ENCODE data around the gene ARF6. TPM values are rescaled to one million over a fixed set of nuclear protein-coding genes. Genes with fewer than 3 reads are reported as not detected.
A peak's percentile ranks its signal among the peaks of the same experiment; 100 is the strongest.
"Not testable (repeated sequence)": the region's sequence is repeated elsewhere in the genome, so short reads cannot be mapped to it uniquely, and the experiment has no call there.

The ARF6 gene
- total and polyA plus RNA-seq, 2 experiments from 2014 or later: 22.5 to 27.8 TPM

- H3K4me3 ChIP-seq: no peak overlapping the region
- TF ChIP-seq, protein P1, sequence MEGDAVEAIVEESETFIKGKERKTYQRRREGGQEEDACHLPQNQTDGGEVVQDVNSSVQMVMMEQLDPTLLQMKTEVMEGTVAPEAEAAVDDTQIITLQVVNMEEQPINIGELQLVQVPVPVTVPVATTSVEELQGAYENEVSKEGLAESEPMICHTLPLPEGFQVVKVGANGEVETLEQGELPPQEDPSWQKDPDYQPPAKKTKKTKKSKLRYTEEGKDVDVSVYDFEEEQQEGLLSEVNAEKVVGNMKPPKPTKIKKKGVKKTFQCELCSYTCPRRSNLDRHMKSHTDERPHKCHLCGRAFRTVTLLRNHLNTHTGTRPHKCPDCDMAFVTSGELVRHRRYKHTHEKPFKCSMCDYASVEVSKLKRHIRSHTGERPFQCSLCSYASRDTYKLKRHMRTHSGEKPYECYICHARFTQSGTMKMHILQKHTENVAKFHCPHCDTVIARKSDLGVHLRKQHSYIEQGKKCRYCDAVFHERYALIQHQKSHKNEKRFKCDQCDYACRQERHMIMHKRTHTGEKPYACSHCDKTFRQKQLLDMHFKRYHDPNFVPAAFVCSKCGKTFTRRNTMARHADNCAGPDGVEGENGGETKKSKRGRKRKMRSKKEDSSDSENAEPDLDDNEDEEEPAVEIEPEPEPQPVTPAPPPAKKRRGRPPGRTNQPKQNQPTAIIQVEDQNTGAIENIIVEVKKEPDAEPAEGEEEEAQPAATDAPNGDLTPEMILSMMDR (IDR thresholded peaks at IDR 0.05; ENCODE audit: low read depth, low read length): no peak
Observed at GRCh38 chr14:49933704-49934103, 40.8 kb downstream of the ARF6 start.

DNA sequence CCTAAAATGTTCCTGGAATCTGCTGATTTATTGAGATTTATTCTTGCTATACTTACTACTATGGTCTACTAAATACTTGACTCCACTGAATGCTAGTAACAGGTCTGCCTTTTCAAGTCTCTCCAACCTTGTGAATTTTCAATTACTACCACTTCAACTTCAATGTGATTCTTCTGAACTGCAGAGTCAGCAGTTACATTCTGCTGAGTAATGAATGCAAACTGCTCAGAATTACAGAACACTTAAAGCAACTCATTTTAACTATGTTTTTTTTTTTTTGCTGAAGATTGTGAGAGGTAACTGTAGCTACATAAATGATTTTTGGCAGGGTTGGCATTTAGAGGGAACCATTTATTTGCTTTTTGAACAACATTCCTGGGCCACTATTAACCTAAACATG is 41.8 kb downstream of the ARF6 start:
- no peak overlapping the region for H3K27ac ChIP-seq
- no peaks in the 10 kb centered on the region for H3K27me3 ChIP-seq
- no peaks in the 10 kb centered on the region for H3K9me3 ChIP-seq (ENCODE audit: low read depth)
- TF ChIP-seq, protein P1 (IDR thresholded peaks at IDR 0.05; ENCODE audit: low read depth, low read length): no peak
- peak in 1 of 2 donors; percentile 38 for DNase-seq (ENCODE audit: low read depth in 1 of 2, low spot score in 1 of 2)
- H3K4me3 ChIP-seq: no peak overlapping the region
- H3K4me1 ChIP-seq (ENCODE audit: low read depth): no peaks in the 10 kb centered on the region
- no peaks in the 10 kb centered on the region for H3K36me3 ChIP-seq

More at GRCh38 chr14:49933704-49934103, 40.8 kb downstream of the ARF6 start:
- no peaks in the 10 kb centered on the region for H3K36me3 ChIP-seq
- no peaks in the 10 kb centered on the region for H3K9me3 ChIP-seq (ENCODE audit: low read depth)
- H3K4me1 ChIP-seq (ENCODE audit: low read depth): no peaks in the 10 kb centered on the region
- DNase-seq (ENCODE audit: low read depth in 1 of 2, low spot score in 1 of 2): no peak
- H3K27me3 ChIP-seq: no peaks in the 10 kb centered on the region
- no peak overlapping the region for H3K27ac ChIP-seq

DNA sequence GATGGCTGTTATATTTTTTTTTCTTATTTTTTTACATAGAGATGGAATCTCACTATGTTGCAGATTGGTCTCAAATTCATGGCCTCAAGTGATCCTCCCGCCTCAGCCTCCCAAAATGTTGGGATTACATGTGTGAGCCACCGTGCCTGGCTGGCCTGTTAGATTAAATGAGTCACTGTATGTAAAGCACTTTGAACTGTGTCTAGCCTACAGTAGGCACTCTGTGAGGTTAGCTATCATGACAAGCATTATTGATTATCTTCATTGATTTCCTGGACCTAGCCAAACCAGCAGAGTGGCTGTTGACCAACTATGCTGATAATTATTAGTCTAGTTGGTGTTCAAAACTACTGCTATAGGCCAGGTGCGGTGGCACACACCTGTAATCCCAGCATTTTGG is 42.6 kb downstream of the ARF6 start:
- H3K27ac ChIP-seq: no peak overlapping the region
- H3K4me1 ChIP-seq (ENCODE audit: low read depth): no peaks in the 10 kb centered on the region
- H3K4me3 ChIP-seq: no peak overlapping the region
- TF ChIP-seq, protein P1 (IDR thresholded peaks at IDR 0.05; ENCODE audit: low read depth, low read length): no peak
- DNase-seq (ENCODE audit: low read depth in 1 of 2, low spot score in 1 of 2): no peak
- H3K27me3 ChIP-seq: no peaks in the 10 kb centered on the region
- no peaks in the 10 kb centered on the region for H3K36me3 ChIP-seq
- H3K9me3 ChIP-seq (ENCODE audit: low read depth): no peaks in the 10 kb centered on the region

GRCh38 chr14:49936246-49936645 is 43.4 kb downstream of the ARF6 start:
- not testable (repeated sequence) for H3K27ac ChIP-seq; H3K4me3 ChIP-seq; DNase-seq (ENCODE audit: low read depth in 1 of 2, low spot score in 1 of 2); H3K27me3 ChIP-seq; H3K9me3 ChIP-seq (ENCODE audit: low read depth); H3K4me1 ChIP-seq (ENCODE audit: low read depth); H3K36me3 ChIP-seq

DNA sequence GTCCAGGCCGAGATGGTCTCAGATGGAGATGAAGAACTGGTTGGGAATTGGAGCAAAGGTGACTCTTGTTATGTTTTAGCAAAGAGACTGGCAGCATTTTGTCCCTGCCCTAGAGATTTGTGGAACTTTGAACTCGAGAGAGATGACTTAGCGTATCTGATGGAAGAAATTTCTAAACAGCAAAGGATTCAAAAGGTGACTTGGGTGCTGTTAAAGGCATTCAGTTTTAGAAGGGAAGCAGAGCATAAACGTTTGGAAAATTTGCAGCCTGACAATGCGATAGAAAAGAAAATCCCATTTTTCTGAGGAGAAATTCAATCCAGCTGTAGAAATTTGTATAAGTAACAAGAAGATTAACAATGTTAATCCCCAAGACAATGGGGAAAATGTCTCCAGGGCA is 44.0 kb downstream of the ARF6 start:
- not testable (repeated sequence) for H3K4me1 ChIP-seq (ENCODE audit: low read depth); H3K27ac ChIP-seq; H3K27me3 ChIP-seq; H3K36me3 ChIP-seq; H3K4me3 ChIP-seq; DNase-seq (ENCODE audit: low read depth in 1 of 2, low spot score in 1 of 2); H3K9me3 ChIP-seq (ENCODE audit: low read depth)

GRCh38 chr14:49939215-49939614 is 46.3 kb downstream of the ARF6 start:
- not testable (repeated sequence) for H3K36me3 ChIP-seq; H3K4me1 ChIP-seq (ENCODE audit: low read depth); H3K4me3 ChIP-seq; H3K27ac ChIP-seq; DNase-seq (ENCODE audit: low read depth in 1 of 2, low spot score in 1 of 2); H3K27me3 ChIP-seq; H3K9me3 ChIP-seq (ENCODE audit: low read depth)

- Histone ChIP-seq H3K36me3 (no peaks in the 10 kb centered on the region), H3K27ac (no peak overlapping the region), H3K27me3 (no peaks in the 10 kb centered on the region), H3K9me3 (ENCODE audit: low read depth) (no peaks in the 10 kb centered on the region), H3K4me3 (no peak overlapping the region), H3K4me1 (ENCODE audit: low read depth) (no peaks in the 10 kb centered on the region)
- no peak for DNase-seq (ENCODE audit: low read depth in 1 of 2, low spot score in 1 of 2)
- TF ChIP-seq, protein P1 (IDR thresholded peaks at IDR 0.05; ENCODE audit: low read depth, low read length): no peak
Observed at GRCh38 chr14:49939884-49940510, 47.1 kb downstream of the ARF6 start.
